Left lobe of liver (tissue), 2 donors: Measurements from ENCODE around the gene HDAC2. TPM values are rescaled to one million over a fixed set of nuclear protein-coding genes. Genes with fewer than 3 reads are reported as not detected.
"Not testable (repeated sequence)": the region's sequence is repeated elsewhere in the genome, so short reads cannot be mapped to it uniquely, and the experiment has no call there.

ENCODE experiments used
- ATAC-seq: fragments of 200-7000 bp; cut with Tn5 transposase; one replicate; pipeline ENCODE4 v1.9.1; 2020; ENCODE audit warnings: mild to moderate bottlenecking, moderate library complexity
- DNase-seq: peaks from one replicate; pipeline ENCODE4 v3.0.0-alpha.2; 2020; ENCODE audit warnings: low spot score
- total RNA-seq: library from RNA; stranded (reverse); gene quantifications from one replicate; pipeline ENCODE4 v1.2.1, GENCODE V29; 2021
- donor health status: DM: no; HTN: no; CAD: no; lungs with moderate emphysema.
- donor health status: DM: no; HTN: yes; CAD: no.

HDAC2 gene
- total RNA-seq, 1 donor from 2014 or later: 16.3 TPM

DNA sequence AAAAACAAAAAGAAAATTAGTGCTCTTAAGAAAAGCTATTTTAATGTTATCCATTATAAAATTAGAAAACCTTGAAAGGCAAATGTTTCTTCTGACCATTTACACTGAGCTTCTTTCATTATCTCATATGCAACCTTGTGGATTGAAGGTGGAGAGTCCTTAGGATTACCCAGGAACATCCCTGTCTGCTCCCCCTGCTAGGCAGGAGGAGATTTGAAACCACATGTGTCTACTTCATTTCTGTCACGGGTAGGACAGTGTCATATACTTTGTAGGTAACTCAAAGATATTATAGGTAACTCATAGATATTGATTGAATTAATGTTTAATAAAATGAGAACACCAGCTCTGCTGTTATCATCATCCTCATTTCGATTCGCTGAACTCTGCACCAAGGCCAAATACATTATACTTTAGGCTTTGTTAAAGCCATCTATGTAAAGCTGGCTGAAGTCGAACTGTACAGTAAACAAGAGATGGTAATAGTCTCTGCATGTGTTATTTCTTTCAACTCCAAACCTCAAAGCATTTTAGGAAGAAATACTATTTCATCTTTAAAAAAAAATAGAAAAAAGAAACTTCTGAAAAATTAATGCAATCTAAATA is 49.5 kb downstream of the HDAC2 start:
- no peak for ATAC-seq
- no peak for DNase-seq

GRCh38 chr6:113920663-113921267 is 50.2 kb downstream of the HDAC2 start:
- peak; percentile 13 for ATAC-seq
- no peak for DNase-seq

- DNase-seq, ATAC-seq: not testable (repeated sequence)
These were observed 60.7 kb downstream of the HDAC2 start for GRCh38 chr6:113910285-113910684.

GRCh38 chr6:113909224-113909856 is 61.6 kb downstream of the HDAC2 start:
- DNase-seq (no peak), ATAC-seq (peak; percentile 57)

DNA sequence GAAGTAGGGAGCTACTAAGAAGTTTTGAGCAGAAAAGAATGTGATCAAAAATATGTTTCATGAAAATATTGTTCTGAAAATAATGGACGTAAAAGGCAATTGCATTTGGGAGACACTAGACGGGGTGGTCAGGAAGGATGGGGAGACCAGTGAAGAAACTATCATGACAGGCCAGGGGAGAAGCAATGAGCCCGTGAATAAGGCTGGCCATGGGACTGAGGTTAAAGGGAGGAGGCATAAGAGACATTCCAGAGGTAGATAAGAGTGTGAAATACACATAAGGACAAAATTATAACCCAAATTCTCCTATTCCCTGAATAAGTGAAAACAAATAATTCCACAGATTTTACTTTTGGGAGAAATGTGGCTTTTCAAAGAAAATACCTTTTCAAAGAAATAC is 62.1 kb downstream of the HDAC2 start:
- ATAC-seq: no peak
- no peak for DNase-seq

DNA sequence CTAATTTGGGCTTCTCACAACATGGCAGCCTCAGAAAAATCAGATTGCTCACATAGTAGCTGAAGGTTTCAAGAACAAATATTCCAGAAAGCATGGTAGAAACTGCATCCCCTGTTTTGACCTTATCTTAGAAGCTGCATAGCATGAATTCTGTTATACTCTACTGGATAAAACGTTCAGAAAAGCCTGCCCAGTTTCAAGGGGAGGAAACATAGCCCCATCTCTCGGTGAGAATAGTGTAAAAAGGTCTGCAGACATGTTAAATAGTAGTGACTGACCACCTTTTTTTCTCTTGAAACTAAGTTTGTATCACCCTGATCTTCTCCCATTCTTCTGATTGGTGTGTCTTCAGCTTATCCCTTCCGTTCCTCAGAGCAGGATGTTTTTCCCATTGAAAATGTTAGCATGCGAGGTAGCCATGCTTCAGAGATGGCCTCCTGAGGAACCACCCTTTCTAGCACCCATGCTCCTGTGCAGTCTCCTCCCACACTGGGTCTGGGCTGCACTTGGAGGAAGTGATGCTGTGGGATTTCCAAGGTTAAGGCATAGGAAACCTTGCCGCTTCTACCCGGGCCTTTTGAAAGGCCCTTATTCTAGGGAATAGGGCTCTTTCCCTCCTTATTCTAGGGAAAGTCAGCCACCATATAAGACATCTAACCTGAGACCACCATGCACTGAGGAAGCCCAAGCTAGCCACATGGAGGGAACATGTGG is 63.7 kb downstream of the HDAC2 start:
- DNase-seq (no peak), ATAC-seq (no peak)

DNA sequence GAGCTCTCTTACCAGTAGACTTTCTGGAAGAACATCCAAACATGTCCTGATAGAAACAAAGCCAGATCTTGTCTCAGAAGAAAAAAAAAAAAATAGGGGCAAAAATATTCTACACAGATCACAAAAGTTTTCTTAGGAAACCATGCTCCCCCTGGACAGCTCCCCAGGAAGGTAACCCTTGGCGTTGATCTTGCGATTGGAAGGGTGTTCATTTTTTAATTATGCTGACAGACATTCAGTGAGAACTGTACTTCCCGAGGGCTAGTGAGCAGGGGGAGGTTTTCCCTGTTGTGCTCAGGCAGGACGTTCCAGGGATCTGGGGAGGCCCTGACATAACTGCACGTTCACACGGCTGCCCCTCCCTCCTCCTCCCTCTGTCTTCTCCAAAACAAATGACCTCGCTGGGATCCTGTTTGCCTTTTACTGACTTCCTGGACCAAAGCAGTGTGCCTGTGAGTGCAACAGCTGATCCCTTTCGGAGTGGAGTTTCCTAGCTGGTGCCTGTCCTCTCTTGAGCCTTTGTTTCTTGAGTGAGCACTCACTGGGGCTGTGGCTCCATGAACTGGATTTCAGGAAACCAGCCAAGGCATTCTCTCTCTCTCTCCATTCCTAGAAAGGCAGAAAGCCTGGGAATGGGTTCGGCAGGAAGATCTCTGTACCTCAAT is 67.2 kb downstream of the HDAC2 start:
- ATAC-seq: peak; percentile 69
- peak; percentile 47 for DNase-seq

DNA sequence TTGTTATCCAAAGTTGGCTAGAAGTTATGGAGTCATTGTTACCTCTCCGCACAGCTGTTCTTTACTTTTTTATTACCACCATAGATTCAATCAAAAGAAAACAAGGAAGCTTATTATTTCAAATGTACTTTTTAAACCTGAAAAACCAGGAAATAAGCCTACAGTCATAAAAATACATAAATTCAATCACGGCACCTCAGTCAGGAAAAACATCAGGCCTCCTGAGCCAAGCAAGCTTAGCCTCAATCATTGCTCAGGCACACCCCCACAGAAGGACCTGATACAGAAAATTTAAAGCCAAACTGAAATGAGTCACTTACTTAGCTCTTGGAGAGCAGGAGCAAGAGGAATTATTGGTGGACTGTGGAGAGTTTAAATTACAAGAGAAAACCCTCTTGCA is 69.5 kb downstream of the HDAC2 start:
- ATAC-seq (no peak), DNase-seq (no peak)

- ATAC-seq (no peak), DNase-seq (no peak)
These were observed 76.0 kb downstream of the HDAC2 start for GRCh38 chr6:113894712-113895674.

- DNase-seq: no peak
- ATAC-seq: no peak
These were observed 77.1 kb downstream of the HDAC2 start for GRCh38 chr6:113893866-113894265.

DNA sequence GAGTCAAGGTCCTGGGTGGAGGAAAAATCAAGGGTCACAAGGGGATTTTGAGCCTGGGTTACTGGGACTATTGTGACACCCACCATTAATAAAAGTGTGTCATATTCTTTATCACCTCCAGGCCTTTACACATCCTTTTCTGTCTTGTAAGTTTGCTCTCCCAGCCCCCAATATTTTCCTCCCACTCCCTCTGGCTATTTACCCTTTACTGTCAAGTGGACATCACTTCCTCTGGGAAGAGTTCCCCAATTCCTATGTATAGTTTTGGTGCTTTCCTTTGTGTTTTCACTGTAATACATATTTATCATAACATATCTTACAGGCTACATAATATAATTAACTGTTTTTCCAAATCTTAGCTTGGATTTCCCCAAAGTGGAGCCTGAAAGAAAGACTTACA is 77.5 kb downstream of the HDAC2 start:
- no peak for ATAC-seq
- no peak for DNase-seq

DNA sequence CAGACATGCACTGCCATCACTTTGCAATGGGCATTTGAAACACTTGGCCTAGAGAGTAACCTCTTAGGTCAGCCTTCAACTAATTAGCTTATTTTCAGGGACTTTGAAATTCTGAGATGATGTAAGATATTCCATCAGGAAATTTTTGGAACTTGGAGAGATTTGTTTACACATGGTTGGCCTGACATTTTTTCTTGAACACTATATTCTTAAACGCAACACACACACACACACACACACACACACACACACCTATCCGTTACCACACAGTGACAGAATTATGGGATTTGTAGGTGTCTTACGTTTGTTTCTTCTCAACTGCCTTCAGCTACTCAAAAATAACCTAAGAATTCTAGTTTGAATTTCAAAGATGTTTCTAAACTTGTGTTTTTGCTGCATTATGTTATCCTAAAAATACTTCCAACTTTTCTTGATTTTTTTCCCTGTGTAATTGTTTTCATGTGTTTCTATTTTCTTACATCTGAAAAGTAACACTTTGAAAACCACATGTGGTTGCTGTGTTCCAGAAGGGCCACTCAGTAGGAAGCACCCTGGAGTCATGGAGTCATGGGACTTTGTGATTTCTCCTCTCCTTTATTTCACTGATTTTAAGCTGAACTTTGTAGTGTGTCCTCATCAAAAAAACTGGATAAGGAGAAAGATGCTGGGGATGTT is 81.9 kb downstream of the HDAC2 start:
- DNase-seq: no peak
- no peak for ATAC-seq

DNA sequence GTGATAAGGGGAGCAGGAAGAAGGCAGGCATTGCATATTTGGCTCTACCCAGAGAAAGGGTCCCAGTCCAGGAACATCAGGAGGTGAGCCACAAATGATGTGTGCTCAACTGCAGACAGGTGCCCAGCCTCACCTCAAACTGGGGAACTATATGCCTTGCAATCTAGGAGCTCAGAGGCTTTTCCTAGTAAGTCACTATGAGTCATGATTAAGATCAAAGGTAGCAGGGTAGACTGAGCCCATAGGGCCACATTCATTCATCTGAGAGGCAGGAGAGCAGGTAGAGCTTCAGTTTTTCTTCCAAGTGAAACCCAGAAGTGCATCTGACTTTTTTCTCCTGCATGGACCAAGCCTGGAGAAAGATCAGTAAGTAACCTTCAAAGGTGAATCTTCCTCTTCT is 82.5 kb downstream of the HDAC2 start:
- ATAC-seq (no peak), DNase-seq (no peak)

- ATAC-seq (no peak), DNase-seq (no peak)
These were observed 84.4 kb downstream of the HDAC2 start for GRCh38 chr6:113886512-113886911.

- ATAC-seq (no peak), DNase-seq (no peak)
These were observed 86.9 kb downstream of the HDAC2 start for GRCh38 chr6:113884011-113884410.
